Prostate gland (tissue), 2 donors: Measurements from ENCODE around the gene NUP43.

Experiments used
- POLR2AphosphoS5 ChIP-seq: sonication (generic); formaldehyde crosslinking; IDR thresholded peaks from one replicate; pipeline ENCODE4 v1.6.1; 2017; ENCODE audit warnings: antibody characterized with exemption
- TF ChIP-seq, protein P1 (sequence below), 4 experiments: fragments of 200-600 bp in 2 of 4; fragments of 450-650 bp in 2 of 4; sonication (generic) in 2 of 4; IDR thresholded peaks; 1 replicate in 3 of 4; 2 replicates in 1 of 4; pipeline ENCODE4 v1.5.1; 2016 to 2019; ENCODE audit warnings: antibody characterized with exemption in 4 of 4, mild to moderate bottlenecking in 2 of 4, moderate library complexity in 2 of 4

DNA sequence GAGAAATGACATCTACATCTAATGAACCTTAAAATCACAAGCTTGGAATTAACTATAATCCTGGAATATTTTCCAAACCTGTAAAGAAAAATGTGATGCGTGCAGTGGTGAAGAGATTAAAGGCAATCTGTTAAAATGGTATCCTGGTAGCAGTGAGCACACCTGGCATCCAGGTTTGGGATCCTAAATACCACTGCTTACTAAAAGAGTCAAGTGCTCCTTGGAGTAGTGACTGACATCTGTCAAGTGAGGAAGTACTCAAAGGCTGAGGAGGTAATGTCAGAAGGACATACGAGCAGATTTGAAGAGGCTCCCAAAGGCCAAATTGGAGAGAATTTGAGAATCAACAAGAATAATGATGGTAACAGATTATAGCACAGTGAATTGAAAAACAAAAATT is 36.0 kb upstream of the NUP43 start:
- no peak for TF ChIP-seq POLR2AphosphoS5
- TF ChIP-seq, protein P1, sequence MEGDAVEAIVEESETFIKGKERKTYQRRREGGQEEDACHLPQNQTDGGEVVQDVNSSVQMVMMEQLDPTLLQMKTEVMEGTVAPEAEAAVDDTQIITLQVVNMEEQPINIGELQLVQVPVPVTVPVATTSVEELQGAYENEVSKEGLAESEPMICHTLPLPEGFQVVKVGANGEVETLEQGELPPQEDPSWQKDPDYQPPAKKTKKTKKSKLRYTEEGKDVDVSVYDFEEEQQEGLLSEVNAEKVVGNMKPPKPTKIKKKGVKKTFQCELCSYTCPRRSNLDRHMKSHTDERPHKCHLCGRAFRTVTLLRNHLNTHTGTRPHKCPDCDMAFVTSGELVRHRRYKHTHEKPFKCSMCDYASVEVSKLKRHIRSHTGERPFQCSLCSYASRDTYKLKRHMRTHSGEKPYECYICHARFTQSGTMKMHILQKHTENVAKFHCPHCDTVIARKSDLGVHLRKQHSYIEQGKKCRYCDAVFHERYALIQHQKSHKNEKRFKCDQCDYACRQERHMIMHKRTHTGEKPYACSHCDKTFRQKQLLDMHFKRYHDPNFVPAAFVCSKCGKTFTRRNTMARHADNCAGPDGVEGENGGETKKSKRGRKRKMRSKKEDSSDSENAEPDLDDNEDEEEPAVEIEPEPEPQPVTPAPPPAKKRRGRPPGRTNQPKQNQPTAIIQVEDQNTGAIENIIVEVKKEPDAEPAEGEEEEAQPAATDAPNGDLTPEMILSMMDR (IDR thresholded peaks at IDR 0.05): no peak
